Tibial nerve (tissue), 4 donors: ENCODE results near the gene GOLGA7B.

Experiments used
- EP300 ChIP-seq, 2 donors: sonication (generic); formaldehyde crosslinking; IDR thresholded peaks; one replicate each; pipeline ENCODE4 v1.6.1; 2017; ENCODE audit warnings: antibody characterized with exemption in 2 of 2, mild to moderate bottlenecking in 1 of 2
- POLR2A ChIP-seq, 2 donors: fragments of 450-650 bp; IDR thresholded peaks; one replicate each; pipeline ENCODE4 v1.6.1; 2017; ENCODE audit warnings: antibody characterized with exemption in 2 of 2, mild to moderate bottlenecking in 2 of 2, moderate library complexity in 2 of 2
- TF ChIP-seq, protein P1 (sequence below), 5 experiments: fragments of 200-600 bp in 3 of 5; fragments of 450-650 bp in 2 of 5; sonication (generic) in 3 of 5; IDR thresholded peaks; one replicate each; pipeline ENCODE4 v1.5.1; 2016 to 2019; ENCODE audit warnings: antibody characterized with exemption in 5 of 5, mild to moderate bottlenecking in 3 of 5, moderate library complexity in 2 of 5

DNA sequence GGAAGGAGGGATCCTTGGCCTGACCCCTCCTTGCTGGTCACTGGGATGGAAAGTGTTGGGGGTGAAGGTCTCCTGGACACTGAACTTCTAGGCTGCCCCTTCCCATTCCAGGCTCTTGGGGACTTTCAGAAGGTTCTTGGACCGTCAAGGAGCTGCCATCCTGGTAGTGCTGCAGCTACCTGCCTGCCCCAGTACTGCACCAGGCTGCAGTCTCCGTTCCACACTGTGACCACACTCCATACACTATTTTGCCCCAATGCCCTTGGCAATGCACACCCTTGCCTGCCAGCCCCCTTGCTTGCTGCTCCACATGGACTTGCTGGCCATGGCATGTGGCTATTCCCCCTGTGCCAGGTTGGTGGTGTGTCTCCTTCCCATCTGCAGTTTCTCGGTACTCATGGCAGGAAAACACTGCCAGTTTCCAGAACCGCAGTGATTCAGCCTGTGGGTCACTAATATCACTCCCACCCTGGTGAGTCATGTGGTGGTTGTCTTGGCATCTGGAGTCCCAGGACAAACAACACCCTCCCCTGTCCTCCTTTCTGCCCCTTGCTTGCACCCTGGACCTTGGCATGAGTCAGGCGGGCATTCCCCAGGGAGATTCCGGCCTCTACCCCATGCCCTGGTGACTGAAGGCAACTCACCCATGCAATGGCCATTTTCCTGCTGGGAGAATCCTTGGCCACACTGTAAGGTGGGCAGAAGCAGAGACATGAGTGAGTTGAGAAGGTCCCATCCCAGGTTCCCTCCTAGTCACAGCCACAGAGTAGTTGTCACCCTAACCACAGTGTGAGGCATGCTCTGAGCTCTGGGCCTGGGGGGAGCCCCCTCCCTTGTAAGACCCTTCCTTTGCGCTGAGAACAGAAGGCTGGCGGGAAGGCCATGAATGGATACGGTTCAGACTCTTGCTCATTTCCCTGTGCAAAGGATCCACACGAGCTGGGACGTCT is 32.8 kb downstream of the GOLGA7B start:
- TF ChIP-seq, protein P1, sequence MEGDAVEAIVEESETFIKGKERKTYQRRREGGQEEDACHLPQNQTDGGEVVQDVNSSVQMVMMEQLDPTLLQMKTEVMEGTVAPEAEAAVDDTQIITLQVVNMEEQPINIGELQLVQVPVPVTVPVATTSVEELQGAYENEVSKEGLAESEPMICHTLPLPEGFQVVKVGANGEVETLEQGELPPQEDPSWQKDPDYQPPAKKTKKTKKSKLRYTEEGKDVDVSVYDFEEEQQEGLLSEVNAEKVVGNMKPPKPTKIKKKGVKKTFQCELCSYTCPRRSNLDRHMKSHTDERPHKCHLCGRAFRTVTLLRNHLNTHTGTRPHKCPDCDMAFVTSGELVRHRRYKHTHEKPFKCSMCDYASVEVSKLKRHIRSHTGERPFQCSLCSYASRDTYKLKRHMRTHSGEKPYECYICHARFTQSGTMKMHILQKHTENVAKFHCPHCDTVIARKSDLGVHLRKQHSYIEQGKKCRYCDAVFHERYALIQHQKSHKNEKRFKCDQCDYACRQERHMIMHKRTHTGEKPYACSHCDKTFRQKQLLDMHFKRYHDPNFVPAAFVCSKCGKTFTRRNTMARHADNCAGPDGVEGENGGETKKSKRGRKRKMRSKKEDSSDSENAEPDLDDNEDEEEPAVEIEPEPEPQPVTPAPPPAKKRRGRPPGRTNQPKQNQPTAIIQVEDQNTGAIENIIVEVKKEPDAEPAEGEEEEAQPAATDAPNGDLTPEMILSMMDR (IDR thresholded peaks at IDR 0.05), result no peak
- TF ChIP-seq POLR2A (IDR thresholded peaks at IDR 0.05) (no peak), EP300 (IDR thresholded peaks at IDR 0.05) (peak in 1 of 2 donors; percentile 43)
